Neuronal stem cell (in vitro differentiated cells): Measurements from ENCODE around the gene IKZF2.

ENCODE experiments used
- DNase-seq: peaks from one replicate; pipeline ENCODE4 v3.0.0-alpha.2; 2013; ENCODE audit warnings: low spot score
- H2AFZ ChIP-seq: one replicate; pipeline ENCODE4 v1.6.1; 2013; ENCODE audit warnings: mild to moderate bottlenecking, low read length, inconsistent platforms
- H2AK5ac ChIP-seq: 2 replicates; pipeline ENCODE4 v1.6.1; 2013; ENCODE audit warnings: low read depth, mild to moderate bottlenecking, inconsistent platforms, low read length, moderate library complexity, mixed read lengths
- H2BK120ac ChIP-seq: 2 replicates; pipeline ENCODE4 v1.6.1; 2013; ENCODE audit warnings: low read depth, mild to moderate bottlenecking, inconsistent platforms, low read length, moderate library complexity, mixed read lengths
- H2BK12ac ChIP-seq: one replicate; pipeline ENCODE4 v1.6.1; 2013; ENCODE audit warnings: low read length, inconsistent platforms
- H2BK15ac ChIP-seq: 2 replicates; pipeline ENCODE4 v1.6.1; 2013; ENCODE audit warnings: mild to moderate bottlenecking, low read length, inconsistent platforms, mixed read lengths
- H2BK5ac ChIP-seq: one replicate; pipeline ENCODE4 v1.6.1; 2013; ENCODE audit warnings: inconsistent platforms, mild to moderate bottlenecking, low read length, moderate library complexity
- H3K14ac ChIP-seq: one replicate; pipeline ENCODE4 v1.6.1; 2013; ENCODE audit warnings: low read length, inconsistent platforms
- H3K18ac ChIP-seq: 2 replicates; pipeline ENCODE4 v1.6.1; 2013; ENCODE audit warnings: low read length, inconsistent platforms
- H3K23ac ChIP-seq: 2 replicates; pipeline ENCODE4 v1.6.1; 2013; ENCODE audit warnings: low read depth, mild to moderate bottlenecking, mixed read lengths, low read length, inconsistent platforms; ENCODE audit not compliant: poor library complexity
- H3K27ac ChIP-seq: replicated peaks from 3 replicates; pipeline ENCODE4 v1.5.1; 2013; ENCODE audit warnings: low read length, inconsistent platforms
- H3K27me3 ChIP-seq, 3 experiments: 2 replicates each; pipeline ENCODE4 v1.6.1; 2013; ENCODE audit warnings: low read length in 3 of 3, mild to moderate bottlenecking in 2 of 3, inconsistent platforms in 1 of 3, low read depth in 1 of 3, mixed read lengths in 1 of 3, moderate library complexity in 1 of 3; ENCODE audit not compliant: control insufficient read depth in 3 of 3, insufficient read depth in 3 of 3
- H3K36me3 ChIP-seq, 2 donors: replicated peaks in 1 of 2; 2 replicates each; pipeline ENCODE4 v1.6.1; 2013; ENCODE audit warnings: low read length in 2 of 2; ENCODE audit not compliant: control insufficient read depth in 2 of 2, insufficient read depth in 2 of 2
- H3K4ac ChIP-seq: 2 replicates; pipeline ENCODE4 v1.6.1; 2013; ENCODE audit warnings: inconsistent platforms, mild to moderate bottlenecking, low read length, moderate library complexity
- H3K4me1 ChIP-seq, 2 donors: 1 replicate in 1 of 2; 2 replicates in 1 of 2; pipeline ENCODE4 v1.6.1; 2013; ENCODE audit warnings: low read length in 2 of 2, low read depth in 1 of 2; ENCODE audit not compliant: control insufficient read depth in 2 of 2, insufficient read depth in 1 of 2
- H3K4me2 ChIP-seq: one replicate; pipeline ENCODE4 v1.6.1; 2013; ENCODE audit warnings: mild to moderate bottlenecking, low read length, inconsistent platforms; ENCODE audit not compliant: insufficient read depth, poor library complexity, severe bottlenecking
- H3K4me3 ChIP-seq, 2 donors: 2 replicates each; pipeline ENCODE4 v1.5.1; 2013; ENCODE audit warnings: low read length in 2 of 2, mild to moderate bottlenecking in 2 of 2, inconsistent platforms in 1 of 2, moderate library complexity in 1 of 2
- H3K79me1 ChIP-seq: one replicate; pipeline ENCODE4 v1.6.1; 2013; ENCODE audit warnings: low read depth, mild to moderate bottlenecking, inconsistent platforms, low read length, moderate library complexity
- H3K9ac ChIP-seq: one replicate; pipeline ENCODE4 v1.6.1; 2013; ENCODE audit warnings: mild to moderate bottlenecking, low read depth, low read length, inconsistent platforms; ENCODE audit not compliant: poor library complexity
- H3K9me3 ChIP-seq, 2 donors: replicated peaks in 1 of 2; 2 replicates each; pipeline versions ENCODE3 to v1.6.1; 2013; ENCODE audit warnings: low read length in 2 of 2, mild to moderate bottlenecking in 2 of 2, inconsistent platforms in 1 of 2, low read depth in 1 of 2, mixed read lengths in 1 of 2, moderate library complexity in 1 of 2; ENCODE audit not compliant: control insufficient read depth in 2 of 2, insufficient read depth in 1 of 2
- H4K8ac ChIP-seq: one replicate; pipeline ENCODE4 v1.6.1; 2013; ENCODE audit warnings: low read depth, mild to moderate bottlenecking, inconsistent platforms, low read length, moderate library complexity
- H4K91ac ChIP-seq: one replicate; pipeline ENCODE4 v1.6.1; 2013; ENCODE audit warnings: low read length, low read depth, mild to moderate bottlenecking, inconsistent platforms; ENCODE audit not compliant: poor library complexity
- WGBS, 2 donors: extraction: QIAGEN DNeasy Blood & Tissue Kit; methylation state at CpG; one replicate each; pipeline ENCODE4 v1.1.7; 2013; ENCODE audit warnings: missing lambda C conversion rate in 2 of 2, mixed read lengths in 1 of 2; ENCODE audit not compliant: insufficient read length in 2 of 2, insufficient replicate concordance in 1 of 2; ENCODE audit errors: extremely low coverage in 2 of 2; 5-methylcytosine and 5-hydroxymethylcytosine counted together

IKZF2 gene

GRCh38 chr2:212997526-212998020, 153.8 kb downstream of the IKZF2 start:
- Histone ChIP-seq H4K8ac (no peak overlapping the region), H3K4me1 (no peaks in the 10 kb centered on the region), H3K9ac (no peak overlapping the region), H2BK12ac (no peak overlapping the region), H3K23ac (no peak overlapping the region), H3K27me3 (no peaks in the 10 kb centered on the region), H2BK120ac (no peak overlapping the region), H3K14ac (no peak overlapping the region), H3K4ac (no peak overlapping the region), H3K4me3 (no peak overlapping the region), H4K91ac (no peak overlapping the region), H3K36me3 (no peaks in the 10 kb centered on the region), H2AFZ (no peak overlapping the region), H3K79me1 (no peaks in the 10 kb centered on the region), H3K9me3 (no peaks in the 10 kb centered on the region), H2BK15ac (no peak overlapping the region), H3K27ac (no peak overlapping the region), H3K18ac (no peak overlapping the region), H2BK5ac (no peak overlapping the region), H2AK5ac (no peak overlapping the region), H3K4me2 (no peak overlapping the region)
- WGBS, 2 donors, result no CpG with 5 or more reads among the region's 3 CpGs
- DNase-seq, result no peak

- Histone ChIP-seq H3K4me2 (no peak overlapping the region), H3K4ac (no peak overlapping the region), H3K14ac (no peak overlapping the region), H3K4me3 (no peak overlapping the region), H3K4me1 (no peaks in the 10 kb centered on the region), H3K23ac (no peak overlapping the region), H3K27me3 (no peaks in the 10 kb centered on the region), H2BK15ac (no peak overlapping the region), H3K36me3 (no peaks in the 10 kb centered on the region), H3K9me3 (no peaks in the 10 kb centered on the region), H2AFZ (no peak overlapping the region), H2BK12ac (no peak overlapping the region), H3K18ac (no peak overlapping the region), H4K8ac (no peak overlapping the region), H3K27ac (no peak overlapping the region), H2BK120ac (no peak overlapping the region), H2AK5ac (no peak overlapping the region), H3K9ac (no peak overlapping the region), H3K79me1 (no peaks in the 10 kb centered on the region), H2BK5ac (no peak overlapping the region), H4K91ac (no peak overlapping the region)
- no CpG with 5 or more reads among the region's 2 CpGs for WGBS, 2 donors
- DNase-seq, result no peak
Measured at GRCh38 chr2:212995920-212996319, 155.5 kb downstream of the IKZF2 start.

GRCh38 chr2:212994976-212995375, 156.4 kb downstream of the IKZF2 start:
- no peak overlapping the region for H3K18ac ChIP-seq
- H2BK12ac ChIP-seq, result no peak overlapping the region
- H3K9me3 ChIP-seq, result no peaks in the 10 kb centered on the region
- no peak overlapping the region for H2AK5ac ChIP-seq
- H3K23ac ChIP-seq, result no peak overlapping the region
- H3K9ac ChIP-seq, result no peak overlapping the region
- no peaks in the 10 kb centered on the region for H3K79me1 ChIP-seq
- no peak overlapping the region for H3K4me2 ChIP-seq
- H3K36me3 ChIP-seq, result no peaks in the 10 kb centered on the region
- no peak overlapping the region for H3K4ac ChIP-seq
- no peak overlapping the region for H2BK5ac ChIP-seq
- no peaks in the 10 kb centered on the region for H3K4me1 ChIP-seq
- no peak overlapping the region for H2BK15ac ChIP-seq
- no peak overlapping the region for H2BK120ac ChIP-seq
- no peak for DNase-seq
- no peaks in the 10 kb centered on the region for H3K27me3 ChIP-seq
- no peak overlapping the region for H3K14ac ChIP-seq
- no peak overlapping the region for H4K8ac ChIP-seq
- no peak overlapping the region for H3K27ac ChIP-seq
- no peak overlapping the region for H2AFZ ChIP-seq
- H4K91ac ChIP-seq, result no peak overlapping the region
- H3K4me3 ChIP-seq, result no peak overlapping the region

GRCh38 chr2:212991120-212991519, 160.3 kb downstream of the IKZF2 start:
- H3K4me1 ChIP-seq, result no peaks in the 10 kb centered on the region
- H2BK5ac ChIP-seq, result no peak overlapping the region
- H3K9me3 ChIP-seq, result no peaks in the 10 kb centered on the region
- H3K27me3 ChIP-seq, result no peaks in the 10 kb centered on the region
- H4K91ac ChIP-seq, result no peak overlapping the region
- no peak overlapping the region for H3K14ac ChIP-seq
- no peak overlapping the region for H2AFZ ChIP-seq
- WGBS, 2 donors, result no CpG with 5 or more reads among the region's 1 CpG
- no peak overlapping the region for H3K18ac ChIP-seq
- H2BK15ac ChIP-seq, result no peak overlapping the region
- no peak overlapping the region for H4K8ac ChIP-seq
- no peak overlapping the region for H3K9ac ChIP-seq
- H3K4me3 ChIP-seq, result no peak overlapping the region
- no peak overlapping the region for H3K23ac ChIP-seq
- no peaks in the 10 kb centered on the region for H3K79me1 ChIP-seq
- no peak overlapping the region for H3K4me2 ChIP-seq
- no peak overlapping the region for H2BK12ac ChIP-seq
- no peak overlapping the region for H2AK5ac ChIP-seq
- H2BK120ac ChIP-seq, result no peak overlapping the region
- H3K4ac ChIP-seq, result no peak overlapping the region
- no peak overlapping the region for H3K27ac ChIP-seq
- H3K36me3 ChIP-seq, result no peaks in the 10 kb centered on the region
- no peak for DNase-seq
